Caki2 (cell line): ENCODE results near the gene DNAAF1. TPM values are rescaled to one million over a fixed set of nuclear protein-coding genes. Genes with fewer than 3 reads are reported as not detected.

Experiments
- DNase-seq: peaks from one replicate; pipeline ENCODE4 v3.0.0-alpha.2; 2015; ENCODE audit warnings: low read depth
- in situ Hi-C: cut with HindIII; loops from 2 replicates; pipeline ENCODE4 v1.10.0; 2016; ENCODE audit warnings: low sequenced_read_pairs, low pct_unique_long_range_greater_than_20kb, mixed read lengths
- total RNA-seq: library from RNA; depleted of rRNA; stranded (reverse); fragments of >200 nt; shearing (Covaris generic); gene quantifications from 2 replicates; pipeline ENCODE4 v1.2.3, GENCODE V29; 2014; ENCODE audit warnings: low replicate concordance

Gene DNAAF1
- total RNA-seq, 1 experiment from 2014 or later: 0.64 TPM

- in situ Hi-C loops: no loop called here
- no peak for DNase-seq
Observed at GRCh38 chr16:84150926-84151325, 5.8 kb downstream of the DNAAF1 start.

- in situ Hi-C loops: no loop called here
- no peak for DNase-seq
Observed at GRCh38 chr16:84153660-84154214, 8.6 kb downstream of the DNAAF1 start.

- DNase-seq: no peak
- in situ Hi-C loops: no loop called here
Observed at GRCh38 chr16:84155226-84155625, 10.1 kb downstream of the DNAAF1 start.

DNA sequence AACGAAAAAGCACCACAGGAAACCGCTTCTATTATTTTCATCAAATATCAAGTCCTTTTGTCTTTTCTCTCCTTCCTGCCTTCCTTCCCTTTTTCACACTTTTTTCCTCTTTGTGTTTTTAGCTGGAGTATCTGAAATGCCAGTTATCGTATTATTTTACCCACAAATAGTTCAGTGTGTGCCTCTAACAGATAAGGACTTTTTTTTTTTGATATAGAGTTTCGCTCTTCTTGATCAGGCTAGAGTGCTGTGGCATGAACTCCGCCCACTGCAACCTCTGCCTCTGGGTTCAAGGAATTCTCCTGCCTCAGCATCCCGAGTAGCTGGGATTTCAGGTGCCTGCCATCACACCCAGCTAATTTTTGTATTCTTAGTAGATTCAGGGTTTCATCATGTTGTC, 10.7 kb downstream of the DNAAF1 start:
- in situ Hi-C loops: no loop called here

GRCh38 chr16:84156342-84156784, 11.3 kb downstream of the DNAAF1 start:
- DNase-seq: peak; percentile 87
- in situ Hi-C loops: no loop called here

More for the DNA sequence above, 10.7 kb downstream of the DNAAF1 start:
- DNase-seq: no peak

DNA sequence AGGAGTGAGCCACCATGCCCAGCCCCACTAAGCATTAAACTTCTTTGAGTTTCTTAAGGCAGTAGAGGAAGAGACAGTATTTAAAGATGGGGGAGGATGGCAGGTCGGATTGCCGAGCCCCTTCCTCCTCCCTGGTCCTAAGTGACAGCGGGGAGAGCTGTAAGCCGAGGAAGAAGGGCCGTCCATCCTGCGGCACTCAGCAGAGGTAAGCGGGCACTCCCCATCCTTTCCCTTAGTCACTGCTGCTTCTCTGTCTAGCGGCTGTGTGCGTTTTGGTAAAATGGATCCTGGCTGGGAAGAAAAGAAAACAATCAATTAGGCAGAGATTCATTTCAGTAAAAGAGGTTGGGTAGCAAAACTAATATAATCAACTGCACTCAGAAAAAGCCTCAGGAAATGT, 13.9 kb downstream of the DNAAF1 start:
- in situ Hi-C loops: no loop called here
- DNase-seq: no peak

GRCh38 chr16:84159800-84160199, 14.7 kb downstream of the DNAAF1 start:
- DNase-seq: no peak
- in situ Hi-C loops: no loop called here

- no peak for DNase-seq
- in situ Hi-C loops: no loop called here
Observed at GRCh38 chr16:84161037-84161436, 15.9 kb downstream of the DNAAF1 start.

- in situ Hi-C loops: no loop called here
- DNase-seq: no peak
Observed at GRCh38 chr16:84161801-84162200, 16.7 kb downstream of the DNAAF1 start.

- in situ Hi-C loops: no loop called here
- no peak for DNase-seq
Observed at GRCh38 chr16:84165746-84166145, 20.6 kb downstream of the DNAAF1 start.

DNA sequence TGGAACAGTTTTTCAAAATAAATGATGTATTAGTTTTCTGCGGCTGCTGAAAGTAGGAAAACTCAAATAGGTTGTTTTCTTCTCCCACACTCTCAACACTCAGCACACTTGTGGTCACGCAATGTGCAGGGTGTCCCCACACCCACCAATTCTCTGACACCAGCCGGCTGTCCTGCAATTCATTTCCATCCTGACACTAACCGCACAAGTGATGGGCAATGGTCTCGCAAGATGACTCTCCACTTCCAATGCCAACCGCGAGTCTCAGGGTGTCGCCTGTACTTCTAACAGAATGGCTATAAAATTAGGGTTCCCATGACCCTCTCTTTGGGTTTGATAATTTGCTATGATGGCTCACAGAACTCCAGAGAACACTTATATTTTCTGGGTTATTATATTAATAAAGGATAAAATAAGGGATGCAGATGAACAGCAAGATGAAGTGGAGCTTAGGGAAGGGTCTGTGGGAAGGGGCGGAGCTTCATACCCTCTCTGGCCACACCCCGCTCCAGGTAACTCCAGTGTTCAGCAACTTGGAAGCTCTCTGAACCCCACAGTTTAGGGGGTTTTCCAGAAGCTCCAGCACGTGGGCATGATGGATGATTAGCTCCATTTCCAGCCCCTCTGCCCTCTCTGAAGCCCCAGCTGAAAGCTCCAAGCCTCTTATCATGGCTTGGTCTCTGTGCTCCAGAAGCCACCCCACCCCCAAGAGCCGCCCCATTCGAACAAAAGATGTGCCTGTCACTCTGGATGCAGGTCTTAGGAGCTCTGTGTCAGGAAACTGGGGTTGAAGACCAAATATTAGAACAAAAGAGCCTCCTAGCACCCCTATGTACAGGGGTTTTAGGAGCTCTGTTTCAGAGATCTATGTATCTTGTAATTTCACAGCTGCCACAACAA, 21.9 kb downstream of the DNAAF1 start:
- in situ Hi-C loops: no loop called here
- DNase-seq: no peak

DNA sequence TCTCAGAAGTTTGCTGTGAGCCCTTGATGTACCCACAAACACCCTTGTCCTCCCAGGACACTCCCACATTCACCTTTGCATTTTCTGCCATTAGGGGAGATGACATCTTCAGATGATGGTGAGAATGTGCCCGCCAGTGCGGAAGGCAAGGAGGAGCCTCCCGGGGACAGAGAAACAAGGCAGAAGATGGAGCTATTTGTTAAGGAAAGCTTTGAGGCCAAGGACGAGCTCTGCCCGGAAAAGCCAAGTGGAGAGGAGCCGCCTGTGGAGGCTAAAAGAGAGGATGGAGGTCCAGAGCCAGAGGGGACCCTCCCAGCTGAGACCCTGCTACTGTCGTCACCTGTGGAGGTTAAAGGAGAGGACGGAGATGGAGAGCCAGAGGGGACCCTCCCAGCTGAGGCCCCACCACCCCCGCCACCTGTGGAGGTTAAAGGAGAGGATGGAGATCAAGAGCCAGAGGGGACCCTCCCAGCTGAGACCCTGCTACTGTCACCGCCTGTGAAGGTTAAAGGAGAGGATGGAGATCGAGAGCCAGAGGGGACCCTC, 24.7 kb downstream of the DNAAF1 start:
- in situ Hi-C loops: no loop called here
- DNase-seq: no peak

DNA sequence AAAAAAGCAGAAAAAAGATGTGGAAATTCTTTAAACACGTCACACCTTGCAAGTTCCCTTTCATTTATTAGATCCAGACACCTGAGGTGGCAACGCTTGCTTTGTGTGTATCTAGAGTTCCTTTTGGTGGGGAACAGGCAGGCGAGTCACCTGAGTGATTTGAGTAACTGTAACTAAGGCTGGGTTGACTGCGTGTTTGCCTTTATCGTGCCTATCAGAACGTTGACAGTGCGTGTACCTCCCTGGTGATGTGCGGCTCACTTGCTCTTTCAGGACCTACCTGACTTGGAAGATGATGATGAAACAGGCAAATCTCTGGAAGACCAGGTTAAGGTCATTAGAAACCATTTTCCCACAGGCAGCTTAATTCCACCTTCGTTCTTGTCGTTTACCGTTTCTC, 29.3 kb downstream of the DNAAF1 start:
- in situ Hi-C loops: no loop called here

GRCh38 chr16:84175350-84176081, 30.4 kb downstream of the DNAAF1 start:
- peak; percentile 49 for DNase-seq
- in situ Hi-C loops: no loop called here

More for the DNA sequence above, 29.3 kb downstream of the DNAAF1 start:
- no peak for DNase-seq

GRCh38 chr16:84176192-84177053, 31.3 kb downstream of the DNAAF1 start:
- DNase-seq: no peak
- in situ Hi-C loops: no loop called here

GRCh38 chr16:84177741-84178073, 32.6 kb downstream of the DNAAF1 start:
- in situ Hi-C loops: no loop called here
- peak; percentile 66 for DNase-seq

DNA sequence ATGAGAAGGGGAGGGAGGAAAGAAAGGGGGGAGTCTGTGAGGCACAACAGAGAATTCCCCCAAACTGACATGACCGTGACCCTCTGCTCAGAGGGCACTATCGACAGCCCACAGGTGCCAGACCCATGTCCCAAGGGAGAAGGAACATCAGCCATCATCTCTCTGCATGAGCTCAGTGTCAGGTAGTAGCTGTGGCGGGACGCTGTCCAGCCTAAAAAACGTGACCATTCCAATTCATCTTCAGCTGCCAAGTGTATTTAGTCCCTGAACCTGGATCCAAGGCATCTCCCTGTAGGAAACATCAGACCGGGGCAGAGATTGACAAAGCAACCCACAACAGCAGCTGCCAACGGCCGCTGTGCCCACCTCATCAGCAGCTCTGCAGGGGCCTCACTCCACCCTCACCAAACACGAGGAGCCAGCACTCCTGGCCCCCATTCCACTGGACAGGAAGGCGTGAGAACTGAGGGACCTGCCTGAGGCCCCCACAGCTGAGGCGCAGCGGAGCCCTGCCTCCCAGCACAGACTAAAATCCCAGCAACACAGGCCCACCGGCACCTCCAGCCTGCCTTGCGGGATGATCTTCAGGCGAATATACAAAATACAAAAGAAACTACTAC, 33.1 kb downstream of the DNAAF1 start:
- no peak for DNase-seq
- in situ Hi-C loops: no loop called here
